GM21381 (cell line): Measurements from ENCODE around the gene CELA2B.
"Not testable (repeated sequence)": the region's sequence is repeated elsewhere in the genome, so short reads cannot be mapped to it uniquely, and the experiment has no call there.

Experiments used
- ATAC-seq: cut with Tn5 transposase; IDR thresholded peaks from one replicate; pipeline ENCODE4 v1.9.1; 2021; ENCODE audit warnings: mild to moderate bottlenecking, moderate library complexity; ENCODE audit not compliant: unreplicated experiment

CELA2B gene

GRCh38 chr1:15475752-15476314 lies at the start of gene CELA2B:
CELA2B (plus strand) TSS chr1:15476104; CDS start chr1:15476126, 22 bp downstream.
- ATAC-seq = no peak

GRCh38 chr1:15426492-15427279 lies 49.2 kb upstream of the CELA2B start:
- no peak for ATAC-seq

GRCh38 chr1:15427280-15427666 lies 48.6 kb upstream of the CELA2B start:
- ATAC-seq = no peak

GRCh38 chr1:15428252-15428651 lies 47.7 kb upstream of the CELA2B start:
- ATAC-seq = not testable (repeated sequence)

- ATAC-seq = no peak
Measured at GRCh38 chr1:15428815-15429435, 47.0 kb upstream of the CELA2B start.

- ATAC-seq = no peak
Measured at GRCh38 chr1:15429701-15430149, 46.2 kb upstream of the CELA2B start.

GRCh38 chr1:15430787-15431570 lies 44.9 kb upstream of the CELA2B start:
- ATAC-seq = no peak

GRCh38 chr1:15431571-15431948 lies 44.3 kb upstream of the CELA2B start:
- ATAC-seq = no peak

- no peak for ATAC-seq
Measured at GRCh38 chr1:15432324-15432723, 43.6 kb upstream of the CELA2B start.

- ATAC-seq = no peak
Measured at GRCh38 chr1:15433471-15433870, 42.4 kb upstream of the CELA2B start.

- not testable (repeated sequence) for ATAC-seq
Measured at GRCh38 chr1:15434739-15435138, 41.2 kb upstream of the CELA2B start.

- ATAC-seq = no peak
Measured at GRCh38 chr1:15435239-15436077, 40.4 kb upstream of the CELA2B start.

- no peak for ATAC-seq
Measured at GRCh38 chr1:15436881-15437442, 38.9 kb upstream of the CELA2B start.

- ATAC-seq = no peak
Measured at GRCh38 chr1:15439325-15439724, 36.6 kb upstream of the CELA2B start.

GRCh38 chr1:15440357-15440756 lies 35.5 kb upstream of the CELA2B start:
- ATAC-seq = no peak

GRCh38 chr1:15441247-15441646 lies 34.7 kb upstream of the CELA2B start:
- no peak for ATAC-seq

- no peak for ATAC-seq
Measured at GRCh38 chr1:15442119-15442518, 33.8 kb upstream of the CELA2B start.

- no peak for ATAC-seq
Measured at GRCh38 chr1:15442759-15443158, 33.1 kb upstream of the CELA2B start.

GRCh38 chr1:15443281-15443680 lies 32.6 kb upstream of the CELA2B start:
- no peak for ATAC-seq
